GM23338 (cell line): Measurements from ENCODE around the gene CACNA1A.

Experiments used
- CTCF ChIP-seq, 2 experiments: fragments of 200-600 bp in 1 of 2; sonication (generic) in 1 of 2; conservative IDR thresholded peaks; 2 replicates each; pipeline versions ENCODE4 v1.5.1 to v1.6.1; 2016 to 2017; ENCODE audit warnings: antibody characterized with exemption in 2 of 2, low read depth in 2 of 2, mild to moderate bottlenecking in 2 of 2, moderate library complexity in 1 of 2
- POLR2AphosphoS5 ChIP-seq: IDR thresholded peaks from 2 replicates; pipeline ENCODE4 v1.6.1; 2016; ENCODE audit warnings: antibody characterized with exemption, low read depth

GRCh38 chr19:13366529-13367143 lies 139.6 kb downstream of the CACNA1A start:
- TF ChIP-seq CTCF (conservative IDR thresholded peaks at IDR 0.05; ENCODE audit: low read depth in 2 of 2) (peak; percentile 72 to 84), POLR2AphosphoS5 (no peak)
